GM18519 (cell line): ENCODE results near the gene TRIM23.

ENCODE experiments used
- ATAC-seq: cut with Tn5 transposase; IDR thresholded peaks from one replicate; pipeline ENCODE4 v1.9.1; 2021; ENCODE audit warnings: mild to moderate bottlenecking, moderate library complexity; ENCODE audit not compliant: unreplicated experiment, low FRiP score

TRIM23 gene

DNA sequence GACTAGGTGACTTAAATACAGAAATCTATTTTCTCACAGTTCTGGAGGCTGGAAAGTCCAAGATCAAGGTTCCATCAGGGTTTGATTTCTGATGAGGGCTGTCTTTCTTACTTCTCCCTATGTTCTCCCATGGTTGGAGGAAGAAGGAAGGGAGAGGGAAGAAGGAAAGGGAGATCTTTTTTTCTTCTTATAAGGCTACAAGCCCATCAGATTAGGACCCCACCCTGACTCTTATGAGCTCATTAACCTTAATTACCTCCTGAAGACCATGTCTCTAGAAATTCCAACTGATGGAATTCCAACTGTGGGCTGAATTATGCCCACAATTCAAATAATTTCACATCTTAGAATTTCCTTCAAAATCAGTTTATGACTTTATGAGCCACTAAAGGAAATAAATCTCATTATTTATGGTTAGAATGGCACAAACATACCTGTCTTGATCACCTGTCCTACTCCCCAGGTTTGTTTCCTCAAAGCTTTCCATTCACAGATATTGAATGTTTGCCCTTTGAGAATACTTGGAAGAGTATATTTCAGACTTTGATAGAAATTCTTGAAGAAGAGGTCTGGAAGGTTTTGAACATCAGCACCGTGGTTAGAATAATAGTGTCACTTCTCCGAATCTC lies 53.4 kb downstream of the TRIM23 start:
- ATAC-seq: no peak

DNA sequence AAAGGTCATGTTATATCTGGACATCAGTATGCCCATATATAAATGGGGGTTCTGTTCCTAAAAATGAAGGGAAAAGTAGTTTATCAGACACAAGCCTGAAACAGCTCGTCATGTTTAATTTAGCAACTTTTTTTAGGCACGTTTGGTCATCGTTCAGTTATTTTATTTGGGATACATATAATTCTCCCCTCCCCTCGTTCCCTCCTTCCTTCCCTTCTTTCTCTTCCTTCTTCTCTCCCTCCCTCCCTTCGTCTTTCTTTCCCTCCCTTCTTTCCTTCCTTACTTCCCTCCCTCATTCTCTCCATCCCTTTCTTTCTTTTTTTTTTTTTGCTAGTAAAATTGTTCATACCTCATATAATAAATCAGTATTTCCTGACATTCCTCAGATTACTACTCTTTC lies 57.6 kb downstream of the TRIM23 start:
- ATAC-seq: no peak

DNA sequence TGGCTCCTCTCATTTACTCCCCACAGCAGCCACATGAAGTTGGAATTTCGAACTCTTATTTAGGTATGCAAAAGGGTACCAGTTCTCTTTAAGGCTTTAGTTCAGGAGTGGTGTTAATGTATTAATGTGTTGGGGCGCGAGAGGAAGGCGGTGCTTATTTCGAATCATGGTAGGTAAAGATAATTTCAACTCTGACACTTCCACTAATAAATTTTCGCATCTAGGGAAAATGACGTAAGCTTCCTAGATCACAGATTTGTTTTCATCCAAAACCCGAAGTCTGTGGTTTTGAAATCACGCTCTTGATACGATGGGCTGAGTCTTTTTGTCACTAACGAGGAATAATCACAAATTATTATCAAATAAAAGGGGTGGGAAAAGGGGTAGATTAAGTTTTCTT lies 60.4 kb downstream of the TRIM23 start:
- no peak for ATAC-seq

DNA sequence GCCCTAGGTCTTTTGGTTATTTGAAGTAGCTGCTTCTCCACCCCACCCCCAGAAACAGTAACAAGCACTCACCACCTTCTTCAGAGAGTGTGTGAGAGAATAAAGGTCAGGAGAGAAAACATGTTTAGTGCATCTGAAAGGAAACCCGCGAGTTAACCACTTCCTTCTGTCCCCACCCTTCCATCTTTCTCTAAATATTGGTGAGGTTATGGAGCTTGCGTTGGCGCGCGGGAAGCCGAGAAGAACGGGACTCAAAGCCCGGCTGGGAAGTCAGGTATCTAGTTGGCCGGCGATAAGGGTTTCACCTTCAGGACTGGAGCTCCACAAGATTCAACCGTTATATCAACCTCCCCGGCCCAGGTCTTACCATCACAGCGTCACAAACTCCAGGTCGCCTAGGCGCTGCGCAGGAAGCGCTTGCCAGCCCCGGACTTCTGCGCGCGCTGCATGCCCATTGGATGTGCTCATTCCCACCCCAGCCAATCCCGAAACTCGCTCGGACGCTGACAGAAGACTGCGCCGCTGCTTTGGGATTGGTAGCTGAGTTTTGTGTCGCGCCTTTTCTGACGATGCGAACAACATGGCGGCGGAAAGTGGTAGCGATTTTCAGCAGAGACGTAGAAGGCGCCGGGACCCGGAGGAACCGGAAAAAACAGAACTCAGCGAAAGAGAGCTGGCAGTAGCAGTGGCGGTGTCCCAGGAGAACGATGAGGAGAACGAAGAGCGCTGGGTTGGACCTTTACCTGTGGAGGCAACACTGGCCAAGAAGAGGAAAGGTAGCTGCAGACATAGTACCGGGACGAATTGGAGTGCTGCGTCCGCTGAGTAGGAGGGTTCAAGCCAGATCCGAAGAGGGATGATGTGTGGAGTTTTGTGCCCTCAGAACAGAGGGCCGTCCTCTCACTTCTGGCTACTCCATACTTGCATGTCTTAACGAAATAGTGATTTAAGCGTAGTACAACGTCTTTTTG lies 61.1 kb downstream of the TRIM23 start, which contains the start of the genes CENPK and PPWD1:
TSS of gene CENPK (minus strand) at position 438 of the 971 bp plus-strand sequence. CDS start 8,261 bp downstream, outside the sequence.
TSS of gene PPWD1 (plus strand) at position 566 of the 971 bp plus-strand sequence. CDS start at position 581, 15 bp downstream.
- peak; percentile 97 for ATAC-seq

DNA sequence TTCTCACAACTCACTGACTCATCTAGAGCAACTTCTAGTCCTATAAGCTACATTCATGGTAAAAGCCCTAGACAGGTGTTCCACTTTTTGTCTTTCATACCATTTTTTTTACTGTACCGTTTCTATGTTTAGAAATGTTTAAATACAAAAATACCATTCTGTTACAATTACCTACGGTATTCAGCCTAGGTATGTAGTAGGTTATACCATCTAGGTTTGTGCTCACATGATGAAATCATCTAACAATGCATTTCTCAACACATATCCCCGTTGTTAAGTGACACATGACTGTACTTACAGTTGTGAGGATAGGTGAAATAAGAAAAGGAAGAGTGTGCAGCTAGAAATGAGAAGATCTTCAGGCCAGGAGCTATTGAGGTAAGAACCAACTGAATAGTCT lies 67.4 kb downstream of the TRIM23 start:
- no peak for ATAC-seq

DNA sequence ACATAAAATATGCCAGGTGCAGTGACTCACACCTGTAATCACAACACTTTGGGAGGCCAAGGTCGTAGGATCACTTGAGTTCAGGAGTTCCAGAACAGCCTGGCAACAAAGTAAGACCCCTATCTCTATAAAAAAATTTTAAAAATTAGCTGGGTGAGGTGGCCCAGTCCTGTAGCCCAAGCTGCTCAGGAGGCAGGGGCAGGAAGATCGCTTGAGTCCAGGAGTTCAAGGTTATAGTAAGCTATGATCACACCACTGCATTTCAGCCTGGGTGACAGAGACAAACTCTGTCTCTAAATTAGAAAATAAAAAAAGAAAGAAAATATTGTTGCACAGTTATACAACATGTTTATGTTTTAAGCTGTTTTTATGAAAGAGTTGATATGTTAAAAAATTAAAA lies 68.0 kb downstream of the TRIM23 start:
- no peak for ATAC-seq

DNA sequence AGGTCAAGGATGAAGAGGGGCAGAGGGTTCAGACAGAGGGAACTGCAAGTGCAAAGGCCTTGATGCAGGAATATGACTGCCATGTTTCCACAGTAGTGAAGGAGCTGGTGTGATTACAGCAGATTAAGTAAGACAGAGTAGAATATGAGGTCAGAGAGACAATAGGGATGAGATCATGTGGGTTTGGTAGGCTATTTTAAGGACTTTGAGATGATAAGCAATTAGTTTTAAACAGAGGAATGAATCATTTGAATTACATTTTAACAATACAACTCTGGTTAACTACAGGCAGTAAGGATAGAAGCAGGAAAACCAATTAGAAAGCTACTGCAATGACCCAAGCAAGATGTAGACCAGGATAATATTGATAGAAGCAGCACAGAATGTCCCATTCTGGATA lies 68.8 kb downstream of the TRIM23 start:
- no peak for ATAC-seq

DNA sequence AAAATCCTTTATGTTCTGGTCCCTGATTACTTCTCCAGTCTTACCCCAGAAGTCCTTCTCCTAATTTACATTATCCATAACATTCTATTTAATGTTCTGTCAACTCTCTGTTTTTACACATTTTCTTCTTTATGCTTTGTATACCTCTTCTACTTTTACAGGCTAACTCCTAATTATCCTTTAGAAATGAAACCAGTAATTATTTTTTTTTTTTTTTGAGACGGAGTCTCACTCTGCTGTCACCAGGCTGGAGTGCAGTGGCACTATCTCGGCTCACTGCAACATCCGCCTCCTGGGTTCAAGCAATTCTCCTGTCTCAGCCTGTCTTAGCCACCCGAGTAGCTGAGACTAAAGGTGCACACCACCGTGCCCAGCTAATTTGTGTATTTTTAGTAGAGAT lies 70.2 kb downstream of the TRIM23 start:
- ATAC-seq: no peak

DNA sequence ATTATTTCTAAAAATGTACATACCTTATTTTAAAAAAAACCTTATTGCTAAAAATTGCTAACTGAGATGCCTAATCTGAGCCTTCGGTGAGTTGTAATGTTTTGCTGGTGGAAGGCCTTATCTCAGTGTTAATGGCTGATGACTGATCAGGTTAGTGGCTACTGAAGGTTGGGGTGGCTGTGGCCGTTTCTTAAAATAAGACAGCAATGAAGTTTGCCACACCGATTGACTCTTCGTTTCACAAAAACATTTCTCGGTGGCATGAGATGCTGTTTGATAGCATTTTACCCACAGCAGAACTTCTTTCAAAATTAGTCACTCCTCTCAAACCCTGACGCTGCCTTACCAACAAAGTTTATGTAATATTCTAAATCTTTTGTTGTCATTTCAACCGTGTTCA lies 75.9 kb downstream of the TRIM23 start:
- ATAC-seq: no peak

DNA sequence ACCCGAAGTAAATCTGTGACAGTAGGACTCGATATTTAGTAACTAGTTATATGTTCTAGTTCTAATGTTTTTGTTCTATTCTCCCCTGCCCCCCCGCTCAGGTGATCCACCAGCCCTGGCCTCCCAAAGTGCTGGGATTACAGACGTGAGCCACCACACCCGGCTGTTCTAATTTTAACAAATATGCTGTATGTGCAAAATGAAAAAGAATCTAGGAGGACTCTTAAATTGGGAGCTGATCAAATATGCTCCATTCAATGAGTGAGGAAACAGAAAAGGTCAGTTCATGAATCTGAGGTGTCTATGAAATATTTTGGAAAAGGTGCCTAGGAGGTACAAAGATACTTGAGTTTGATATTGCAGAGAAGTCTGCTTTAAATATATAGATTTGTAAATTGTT lies 78.0 kb downstream of the TRIM23 start:
- no peak for ATAC-seq

DNA sequence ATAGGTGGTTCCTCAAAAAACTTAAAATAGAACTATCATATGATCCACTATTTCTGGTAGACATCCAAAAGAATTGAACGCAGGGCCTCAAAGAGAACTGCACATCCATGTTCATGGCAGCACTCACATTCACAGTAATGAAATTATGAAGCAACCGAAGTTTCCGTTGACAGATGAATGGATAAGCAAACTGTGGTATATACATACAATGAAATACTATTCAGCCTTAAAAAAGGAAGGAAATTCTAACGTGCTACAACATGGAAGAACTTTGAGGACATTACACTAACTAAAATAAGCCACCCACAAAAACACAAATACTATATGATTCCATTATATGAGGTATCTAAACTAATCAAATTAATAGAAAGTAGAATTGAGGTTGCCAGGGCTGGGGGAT lies 79.7 kb downstream of the TRIM23 start:
- no peak for ATAC-seq

DNA sequence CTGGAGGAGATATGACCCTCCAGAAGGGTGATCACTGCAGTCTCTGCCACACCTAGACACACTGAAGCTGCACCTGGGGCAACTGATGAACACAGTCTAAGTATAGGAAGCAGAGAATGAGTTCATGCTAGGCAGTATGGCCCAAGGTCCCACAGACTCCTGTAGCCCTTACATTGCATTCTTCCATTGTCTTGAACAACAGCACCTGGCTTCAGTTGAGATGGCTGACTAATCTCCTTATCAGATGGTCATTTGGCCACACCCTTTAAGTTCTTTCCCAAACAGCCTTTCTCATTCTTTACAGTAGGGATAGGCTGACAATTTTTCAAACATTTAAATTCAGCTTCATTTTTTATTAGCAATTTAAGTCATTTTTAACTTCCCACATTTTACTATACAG lies 84.3 kb downstream of the TRIM23 start:
- ATAC-seq: no peak
